ENCODE measurements around the gene TMEM132A.

The TMEM132A gene

DNA sequence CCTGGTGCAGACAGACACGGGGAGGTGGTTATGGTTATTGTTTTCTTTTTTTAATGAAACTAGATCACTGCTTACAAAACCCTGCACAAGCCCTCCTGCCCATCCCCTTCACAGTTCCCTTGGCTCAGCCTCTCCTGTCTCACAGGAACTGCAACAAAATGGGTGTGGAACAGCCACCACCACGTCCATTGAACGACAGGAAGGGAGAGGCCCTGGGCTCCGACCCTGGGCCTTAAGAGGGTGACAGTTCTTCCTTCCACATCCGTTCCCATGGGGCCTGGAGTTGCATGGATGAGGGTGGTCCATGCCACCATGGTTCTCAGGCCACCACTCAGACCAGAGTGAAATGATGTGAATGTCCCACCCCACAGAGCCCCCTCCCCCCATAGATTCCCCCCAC is 33.6 kb upstream of the TMEM132A start:
- no peaks in the 10 kb centered on the region for H3K4me1 ChIP-seq (ENCODE audit: insufficient read depth, low read length)
- peaks cover 50% of the 10 kb centered on the region for H3K36me3 ChIP-seq (ENCODE audit: insufficient read depth, low read length)
- no peak overlapping the region for H3K9ac ChIP-seq (ENCODE audit: low read length)
- no peak overlapping the region for H3K27ac ChIP-seq (ENCODE audit: low read depth, low read length)
- H3K9me3 ChIP-seq (ENCODE audit: low read length): no peaks in the 10 kb centered on the region
- H3K4me3 ChIP-seq (ENCODE audit: low read depth in 1 of 2, low read length in 2 of 2): no peak overlapping the region
- no peaks in the 10 kb centered on the region for H3K27me3 ChIP-seq (ENCODE audit: control insufficient read depth in 1 of 2, insufficient read depth in 2 of 2, low read length in 2 of 2)

DNA sequence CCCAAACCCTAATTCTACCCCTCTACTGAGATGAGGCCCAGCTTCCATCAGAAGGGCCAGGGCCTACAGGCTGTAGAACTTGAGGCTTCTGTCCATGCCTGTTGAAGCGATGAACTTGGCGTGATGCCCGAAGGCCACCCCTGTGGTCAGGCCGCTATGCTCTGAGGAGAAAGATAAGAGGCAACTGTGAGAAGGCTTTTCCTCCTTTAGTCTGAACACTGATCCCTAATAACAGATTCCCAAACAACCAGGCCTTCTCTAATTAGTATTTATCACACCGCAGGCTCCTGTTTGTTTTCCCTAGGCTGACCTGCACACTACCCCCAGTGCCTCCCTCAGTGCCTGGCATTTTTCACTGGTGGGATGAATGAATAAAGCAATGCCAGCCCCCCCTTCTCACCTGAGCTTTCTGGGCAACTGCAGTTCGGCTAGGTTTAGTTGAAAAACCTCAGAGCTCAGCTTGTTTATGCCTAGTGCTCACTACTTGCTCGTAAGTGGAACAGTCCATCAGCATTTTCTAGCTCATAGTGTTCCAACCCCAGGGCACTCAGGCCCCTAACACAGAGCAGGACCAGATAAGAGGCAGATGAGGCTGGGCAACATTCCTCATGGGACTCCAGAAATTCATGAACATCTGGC is 33.0 kb upstream of the TMEM132A start:
- H3K36me3 ChIP-seq (ENCODE audit: insufficient read depth, low read length): peaks cover 56% of the 10 kb centered on the region
- H3K27ac ChIP-seq (ENCODE audit: low read depth, low read length): no peak overlapping the region

DNA sequence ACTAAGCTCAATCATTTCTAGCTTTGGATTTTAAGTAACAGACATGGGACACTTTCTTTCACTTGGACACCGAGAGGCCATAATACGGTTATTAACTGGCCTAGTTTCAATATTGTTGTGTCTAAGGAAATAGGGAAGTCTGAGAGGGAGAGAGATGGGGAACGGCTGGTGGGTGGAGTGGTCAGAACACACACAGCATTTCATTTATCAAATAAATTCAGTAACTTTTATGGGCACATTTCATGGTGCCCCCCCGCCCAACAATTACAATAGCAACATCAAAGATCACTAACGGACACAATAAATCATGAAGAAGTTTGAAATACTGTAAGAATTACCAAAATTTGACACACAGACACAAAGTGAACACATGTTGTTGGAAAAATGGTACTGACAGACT is 28.6 kb upstream of the TMEM132A start:
- H3K4me1 ChIP-seq (ENCODE audit: insufficient read depth, low read length): no peaks in the 10 kb centered on the region
- H3K9me3 ChIP-seq (ENCODE audit: low read length): no peaks in the 10 kb centered on the region
- no peak overlapping the region for H3K9ac ChIP-seq (ENCODE audit: low read length)
- H3K27me3 ChIP-seq (ENCODE audit: control insufficient read depth in 1 of 2, insufficient read depth in 2 of 2, low read length in 2 of 2): no peaks in the 10 kb centered on the region
- H3K36me3 ChIP-seq (ENCODE audit: insufficient read depth, low read length): peaks cover 80% of the 10 kb centered on the region
- H3K4me3 ChIP-seq (ENCODE audit: low read depth in 1 of 2, low read length in 2 of 2): no peak overlapping the region
- no peak overlapping the region for H3K27ac ChIP-seq (ENCODE audit: low read depth, low read length)

More for the DNA sequence above, 33.0 kb upstream of the TMEM132A start:
- H3K4me1 ChIP-seq (ENCODE audit: insufficient read depth, low read length): no peaks in the 10 kb centered on the region
- H3K9ac ChIP-seq (ENCODE audit: low read length): no peak overlapping the region
- H3K27me3 ChIP-seq (ENCODE audit: control insufficient read depth in 1 of 2, insufficient read depth in 2 of 2, low read length in 2 of 2): no peaks in the 10 kb centered on the region
- no peaks in the 10 kb centered on the region for H3K9me3 ChIP-seq (ENCODE audit: low read length)
- H3K4me3 ChIP-seq (ENCODE audit: low read depth in 1 of 2, low read length in 2 of 2): no peak overlapping the region

DNA sequence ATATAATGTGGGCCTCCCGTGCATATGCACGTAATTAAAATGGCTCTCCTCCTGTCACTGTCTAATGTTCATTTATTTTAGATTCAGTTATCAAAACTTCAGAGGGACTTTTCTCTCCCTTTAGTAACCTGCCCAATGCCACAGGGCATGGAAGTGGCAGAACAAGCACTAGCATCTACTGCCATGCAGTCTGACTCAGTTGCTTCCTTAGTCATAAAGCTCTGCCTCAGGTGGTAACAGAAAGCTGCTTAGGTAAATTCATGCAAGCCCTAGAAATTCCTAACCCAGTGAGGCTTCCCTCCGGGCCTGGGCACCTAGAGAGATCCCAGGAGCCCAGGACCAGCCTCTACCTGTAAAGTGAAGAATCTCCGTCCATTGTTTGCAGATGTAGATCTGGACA is 26.8 kb upstream of the TMEM132A start:
- H3K36me3 ChIP-seq (ENCODE audit: insufficient read depth, low read length): peaks cover 86% of the 10 kb centered on the region

DNA sequence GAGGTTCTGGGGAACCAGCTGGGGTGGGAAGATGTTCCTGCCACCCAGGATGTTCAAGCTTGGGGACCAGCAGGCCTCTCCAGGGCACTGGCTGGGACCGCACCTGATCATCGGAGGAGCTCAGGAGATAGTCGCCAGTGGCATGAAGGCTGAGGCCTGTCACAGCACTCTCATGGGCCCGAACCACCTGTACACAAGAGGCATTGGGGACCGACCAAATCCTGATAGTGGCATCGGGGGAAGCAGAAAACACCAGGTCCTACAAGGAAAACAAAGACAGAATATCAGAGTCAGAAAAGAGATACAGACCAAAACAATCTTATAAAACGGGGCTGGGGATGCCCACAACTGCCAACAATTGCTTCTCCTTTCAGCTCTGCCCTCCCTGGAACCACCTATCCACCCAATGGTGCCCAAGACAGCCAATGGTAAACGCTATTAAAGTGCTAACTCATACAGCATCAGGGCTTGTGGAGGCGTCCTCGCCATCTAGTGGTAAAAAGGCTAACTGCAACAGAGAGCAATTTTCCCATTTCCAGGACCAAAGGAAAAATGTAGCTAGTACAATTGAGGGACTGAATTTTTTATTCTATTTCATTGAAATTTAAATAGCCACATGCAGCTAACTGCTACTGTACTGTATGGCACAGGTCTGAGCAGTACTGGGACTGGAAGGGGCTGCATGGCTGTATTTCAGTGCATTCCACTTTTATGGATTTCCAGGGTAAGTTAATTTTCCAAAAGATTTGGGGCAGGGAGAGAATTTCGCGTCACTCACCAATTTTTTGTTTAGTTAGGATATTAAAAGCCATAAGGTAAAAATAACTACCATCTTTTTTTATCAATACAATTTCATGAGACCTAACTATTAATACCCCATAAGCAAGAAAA is 25.0 kb upstream of the TMEM132A start:
- Histone ChIP-seq H3K4me3 (ENCODE audit: low read depth in 1 of 2, low read length in 2 of 2) (no peak overlapping the region), H3K36me3 (ENCODE audit: insufficient read depth, low read length) (peaks cover 93% of the 10 kb centered on the region), H3K9ac (ENCODE audit: low read length) (no peak overlapping the region), H3K9me3 (ENCODE audit: low read length) (no peaks in the 10 kb centered on the region), H3K27me3 (ENCODE audit: control insufficient read depth in 1 of 2, insufficient read depth in 2 of 2, low read length in 2 of 2) (no peaks in the 10 kb centered on the region), H3K4me1 (ENCODE audit: insufficient read depth, low read length) (peaks cover 4% of the 10 kb centered on the region), H3K27ac (ENCODE audit: low read depth, low read length) (no peak overlapping the region)

More for the DNA sequence above, 26.8 kb upstream of the TMEM132A start:
- H3K9ac ChIP-seq (ENCODE audit: low read length): no peak overlapping the region
- no peaks in the 10 kb centered on the region for H3K4me1 ChIP-seq (ENCODE audit: insufficient read depth, low read length)
- H3K27me3 ChIP-seq (ENCODE audit: control insufficient read depth in 1 of 2, insufficient read depth in 2 of 2, low read length in 2 of 2): no peaks in the 10 kb centered on the region
- H3K4me3 ChIP-seq (ENCODE audit: low read depth in 1 of 2, low read length in 2 of 2): no peak overlapping the region
- H3K27ac ChIP-seq (ENCODE audit: low read depth, low read length): no peak overlapping the region
- no peaks in the 10 kb centered on the region for H3K9me3 ChIP-seq (ENCODE audit: low read length)

DNA sequence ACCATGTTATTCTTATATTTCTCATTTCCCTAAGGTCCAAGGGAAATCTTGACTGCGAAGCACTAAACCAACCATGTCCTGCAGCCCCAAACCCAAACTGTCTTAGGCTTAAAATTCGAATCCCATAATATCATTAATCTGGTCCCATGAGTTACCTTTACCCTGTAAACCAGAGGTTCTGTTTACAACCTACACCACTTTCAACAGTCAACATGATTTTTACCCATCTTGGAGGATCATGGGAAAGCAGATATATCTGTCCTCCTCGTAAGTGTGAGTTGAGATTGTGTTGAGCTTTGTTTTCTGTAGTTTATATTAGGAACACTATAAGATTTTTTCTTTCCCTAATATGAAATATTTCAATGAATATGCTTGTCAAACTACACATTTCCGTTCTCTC is 24.3 kb upstream of the TMEM132A start:
- Histone ChIP-seq H3K27me3 (ENCODE audit: control insufficient read depth in 1 of 2, insufficient read depth in 2 of 2, low read length in 2 of 2) (no peaks in the 10 kb centered on the region), H3K9ac (ENCODE audit: low read length) (no peak overlapping the region), H3K4me3 (ENCODE audit: low read depth in 1 of 2, low read length in 2 of 2) (no peak overlapping the region), H3K27ac (ENCODE audit: low read depth, low read length) (no peak overlapping the region), H3K9me3 (ENCODE audit: low read length) (no peaks in the 10 kb centered on the region), H3K36me3 (ENCODE audit: insufficient read depth, low read length) (peaks cover 87% of the 10 kb centered on the region), H3K4me1 (ENCODE audit: insufficient read depth, low read length) (peaks cover 11% of the 10 kb centered on the region)

DNA sequence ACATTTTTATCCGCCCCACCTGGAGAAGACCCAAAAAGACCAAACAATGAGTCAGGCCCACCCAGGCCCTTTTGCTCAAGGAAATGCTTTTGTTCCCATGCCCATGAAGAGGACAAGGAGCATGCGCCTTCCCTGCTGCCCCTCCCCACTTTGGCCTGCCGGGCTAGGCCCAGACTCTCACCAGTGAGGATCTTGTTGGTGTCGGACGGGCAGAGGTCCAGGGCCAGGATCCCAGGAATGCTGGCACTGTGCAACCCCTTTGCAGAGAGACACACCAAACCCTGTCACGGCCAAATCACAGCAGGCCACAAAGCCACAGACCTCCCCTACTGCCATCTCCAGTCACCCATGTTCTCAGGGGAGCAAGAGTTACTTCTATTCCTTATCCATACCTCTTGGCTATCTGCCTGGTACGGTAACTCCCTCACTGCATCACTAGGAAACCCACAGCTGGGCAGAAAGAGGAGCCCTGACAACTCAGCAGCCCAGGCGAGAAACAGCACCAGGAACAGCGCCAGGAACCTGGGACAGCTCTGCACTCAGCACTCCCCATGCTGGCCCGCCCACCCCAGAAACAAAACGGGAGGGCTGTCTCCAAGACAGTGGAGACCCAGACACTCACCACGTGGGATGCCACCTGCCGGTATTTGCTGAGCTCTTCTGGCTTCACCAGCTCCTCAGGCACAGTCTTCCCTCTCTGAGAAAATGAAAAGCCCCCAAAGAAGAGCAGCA is 23.4 kb upstream of the TMEM132A start:
- H3K27ac ChIP-seq (ENCODE audit: low read depth, low read length): no peak overlapping the region
- H3K4me3 ChIP-seq (ENCODE audit: low read depth in 1 of 2, low read length in 2 of 2): no peak overlapping the region
- peaks cover 79% of the 10 kb centered on the region for H3K36me3 ChIP-seq (ENCODE audit: insufficient read depth, low read length)
- H3K4me1 ChIP-seq (ENCODE audit: insufficient read depth, low read length): peaks cover 20% of the 10 kb centered on the region
- H3K27me3 ChIP-seq (ENCODE audit: control insufficient read depth in 1 of 2, insufficient read depth in 2 of 2, low read length in 2 of 2): no peaks in the 10 kb centered on the region
- H3K9me3 ChIP-seq (ENCODE audit: low read length): no peaks in the 10 kb centered on the region
- no peak overlapping the region for H3K9ac ChIP-seq (ENCODE audit: low read length)

DNA sequence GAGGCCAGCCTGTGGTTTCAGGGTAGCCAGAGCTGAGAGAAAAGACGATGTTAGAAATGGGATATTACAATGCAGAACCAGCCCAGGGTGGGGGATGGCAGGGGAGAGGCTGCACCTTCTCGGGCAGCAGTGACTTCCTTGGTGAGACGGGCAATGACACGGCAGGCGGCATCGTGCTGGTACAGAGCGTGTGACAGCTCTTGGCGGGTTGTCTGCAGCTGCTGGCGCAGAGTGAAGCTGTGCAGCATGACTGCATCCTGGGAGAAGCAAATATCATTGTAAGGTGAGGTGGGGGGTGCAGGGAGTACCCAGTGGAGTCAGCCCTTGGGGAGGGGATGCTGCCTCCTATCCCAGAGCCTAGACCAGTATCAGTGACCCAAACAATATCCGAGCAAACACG is 21.6 kb upstream of the TMEM132A start:
- H3K27me3 ChIP-seq (ENCODE audit: control insufficient read depth in 1 of 2, insufficient read depth in 2 of 2, low read length in 2 of 2): no peaks in the 10 kb centered on the region
- H3K9ac ChIP-seq (ENCODE audit: low read length): no peak overlapping the region
- H3K27ac ChIP-seq (ENCODE audit: low read depth, low read length): no peak overlapping the region
- peaks cover 26% of the 10 kb centered on the region for H3K4me1 ChIP-seq (ENCODE audit: insufficient read depth, low read length)
- no peaks in the 10 kb centered on the region for H3K9me3 ChIP-seq (ENCODE audit: low read length)
- no peak overlapping the region for H3K4me3 ChIP-seq (ENCODE audit: low read depth in 1 of 2, low read length in 2 of 2)
- H3K36me3 ChIP-seq (ENCODE audit: insufficient read depth, low read length): peaks cover 63% of the 10 kb centered on the region

DNA sequence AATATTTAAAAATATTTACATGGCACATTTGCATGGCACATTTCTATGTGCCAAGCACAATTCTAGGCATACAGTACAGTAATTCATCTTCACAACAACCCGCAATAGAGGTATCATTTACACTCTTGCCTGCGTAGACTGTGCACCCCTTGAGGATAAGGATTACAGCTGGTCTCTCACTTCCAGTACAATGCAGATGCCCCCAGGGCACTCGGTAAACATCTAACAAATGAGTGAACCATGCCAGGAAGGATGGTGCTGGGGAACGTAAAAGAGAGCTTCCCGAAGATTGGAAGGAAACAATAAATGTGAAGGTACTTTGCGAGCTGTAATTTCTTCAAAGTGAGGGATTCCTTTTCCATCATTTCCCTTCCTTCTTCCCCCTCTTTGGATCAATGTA is 19.2 kb upstream of the TMEM132A start:
- no peak overlapping the region for H3K27ac ChIP-seq (ENCODE audit: low read depth, low read length)
- peaks cover 40% of the 10 kb centered on the region for H3K36me3 ChIP-seq (ENCODE audit: insufficient read depth, low read length)
- peaks cover 26% of the 10 kb centered on the region for H3K4me1 ChIP-seq (ENCODE audit: insufficient read depth, low read length)
- peak overlapping the region; percentile 79 for H3K9ac ChIP-seq (ENCODE audit: low read length)
- no peaks in the 10 kb centered on the region for H3K9me3 ChIP-seq (ENCODE audit: low read length)
- no peaks in the 10 kb centered on the region for H3K27me3 ChIP-seq (ENCODE audit: control insufficient read depth in 1 of 2, insufficient read depth in 2 of 2, low read length in 2 of 2)
- peak overlapping the region; percentile 84 to 94 for H3K4me3 ChIP-seq (ENCODE audit: low read depth in 1 of 2, low read length in 2 of 2)

DNA sequence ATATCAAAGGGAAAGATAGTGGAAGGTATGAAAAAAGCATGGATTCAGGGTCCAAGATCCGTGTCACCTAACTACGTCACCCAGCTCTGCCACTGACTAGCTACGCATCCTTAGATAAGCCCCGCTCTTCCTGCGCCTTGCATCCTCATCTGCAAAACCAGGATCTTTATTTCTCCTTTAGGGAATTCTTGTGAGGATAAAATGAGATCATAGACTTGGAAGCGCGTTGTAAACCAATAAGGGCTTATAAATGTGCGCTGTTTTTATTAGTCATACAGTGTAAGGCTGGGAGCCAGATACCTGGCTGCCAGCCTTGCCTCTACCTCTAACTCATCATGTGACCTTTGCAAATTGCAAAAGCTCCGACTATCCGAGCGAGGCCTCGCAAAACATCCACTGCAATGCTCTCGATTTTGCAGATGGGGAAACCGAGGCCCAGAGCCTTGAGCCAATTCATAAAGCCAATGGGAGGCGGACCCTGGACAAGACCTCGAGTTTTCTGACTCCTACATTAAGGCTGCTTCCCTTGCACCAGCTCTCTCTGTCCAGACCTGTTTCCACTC is 18.6 kb upstream of the TMEM132A start:
- Histone ChIP-seq H3K27me3 (ENCODE audit: control insufficient read depth in 1 of 2, insufficient read depth in 2 of 2, low read length in 2 of 2) (no peaks in the 10 kb centered on the region), H3K27ac (ENCODE audit: low read depth, low read length) (peak overlapping the region; percentile 98)

More for the DNA sequence above, 18.6 kb upstream of the TMEM132A start:
- Histone ChIP-seq H3K4me1 (ENCODE audit: insufficient read depth, low read length) (peaks cover 26% of the 10 kb centered on the region), H3K4me3 (ENCODE audit: low read depth in 1 of 2, low read length in 2 of 2) (peak overlapping the region; percentile 84 to 94), H3K36me3 (ENCODE audit: insufficient read depth, low read length) (peaks cover 34% of the 10 kb centered on the region), H3K9me3 (ENCODE audit: low read length) (no peaks in the 10 kb centered on the region), H3K9ac (ENCODE audit: low read length) (peak overlapping the region; percentile 79)

Measured in muscle layer of colon (tissue), 2 donors.